Adrenal gland (tissue), 12 donors: ENCODE data around the gene SYNJ2. TPM values are rescaled to one million over a fixed set of nuclear protein-coding genes. Genes with fewer than 3 reads are reported as not detected.

Experiments used
- DNase-seq, 7 donors: peaks; one replicate each; pipeline ENCODE4 v3.0.0-alpha.2; 2019 to 2020
- H3K27ac ChIP-seq, 5 donors: fragments of 200-600 bp; sonication (generic) in 4 of 5; 1 replicate in 3 of 5; 2 replicates in 2 of 5; pipeline versions ENCODE4 v1.5.1 to v1.8.0; 2016 to 2020; ENCODE audit warnings: mild to moderate bottlenecking in 1 of 5
- H3K27me3 ChIP-seq: fragments of 200-600 bp; 2 replicates; pipeline ENCODE4 v1.8.0; 2021
- H3K36me3 ChIP-seq, 2 donors: fragments of 200-600 bp; replicated peaks in 1 of 2; 1 replicate in 1 of 2; 2 replicates in 1 of 2; pipeline versions ENCODE4 v1.5.1 to v1.8.0; 2018 to 2022
- H3K4me1 ChIP-seq, 2 donors: fragments of 200-600 bp; replicated peaks in 1 of 2; 1 replicate in 1 of 2; 2 replicates in 1 of 2; pipeline versions ENCODE4 v1.5.1 to v1.8.0; 2018 to 2021
- H3K4me3 ChIP-seq, 4 donors: fragments of 200-600 bp; sonication (generic) in 3 of 4; one replicate each; pipeline ENCODE4 v1.5.1; 2016 to 2018
- H3K9me3 ChIP-seq, 3 donors: fragments of 200-600 bp; sonication (generic) in 1 of 3; replicated peaks in 1 of 3; 1 replicate in 2 of 3; 2 replicates in 1 of 3; pipeline versions ENCODE4 v1.5.1 to v1.8.0; 2016 to 2021
- POLR2A ChIP-seq, 2 donors: fragments of 450-650 bp; IDR thresholded peaks; one replicate each; pipeline ENCODE4 v1.6.1; 2017; ENCODE audit warnings: antibody characterized with exemption in 2 of 2, mild to moderate bottlenecking in 2 of 2, moderate library complexity in 1 of 2
- WGBS, 4 donors: extraction: QIAGEN DNeasy Blood & Tissue Kit in 2 of 4; methylation state at CpG; one replicate each; pipeline versions ENCODE4 v1.1.5 to v1.1.7; 2013 to 2017; 5-methylcytosine and 5-hydroxymethylcytosine counted together
- intact Hi-C, 2 donors: fragments of 100-400 bp; cut with DNase I; formaldehyde crosslinking; loops; one replicate each; pipeline versions ENCODE4 v1.14.1 to v1.15.0; 2022 to 2023
- polyA plus RNA-seq, 3 donors: library from polyadenylated mRNA; stranded (reverse); fragments of 200-250 nt in 2 of 3; fragments of 350-450 nt in 1 of 3; fragmentation: Illumina TruSeq in 1 of 3; extraction: RNeasy Lipid Tissue Mini Kit (QIAGEN cat#74804) in 1 of 3; gene quantifications; one replicate each; pipeline ENCODE4 v1.2.3, GENCODE V29; 2013 to 2014
- total RNA-seq, 9 donors: library from RNA; depleted of rRNA in 4 of 9; stranded (reverse); fragments of >200 nt in 4 of 9; fragments of 120-200 nt in 1 of 9; fragmentation: NEBNext Ultra II Directional in 1 of 9; extraction: Animal tissue kit (Norgen Biotek cat#: 25700) in 1 of 9; gene quantifications; one replicate each; pipeline versions ENCODE4 v1.1.0 to v1.2.4, GENCODE V29; 2013 to 2023
- TF ChIP-seq, protein P1 (sequence below), 6 experiments: fragments of 450-650 bp in 4 of 6; fragments of 200-600 bp in 2 of 6; sonication (generic) in 1 of 6; IDR thresholded peaks; 1 replicate in 5 of 6; 2 replicates in 1 of 6; pipeline versions ENCODE4 v1.5.1 to v1.8.0; 2016 to 2021; ENCODE audit warnings: antibody characterized with exemption in 6 of 6, mild to moderate bottlenecking in 2 of 6, moderate library complexity in 1 of 6
- donor health status: healthy with polysubstance abuse.
- donor health status: Bipolar disorder and iron deficiency.
- donor health status: DM: yes; HTN: yes; CAD: no.
- donor health status: DM: no; HTN: no; CAD: no.
- donor health status: DM: no; HTN: no; CAD: no.
- donor health status: DM: yes; HTN: yes; CAD: no.

SYNJ2 gene
- total and polyA plus RNA-seq, 12 donors = 1.6 to 20.5 (median 12.8) TPM

DNA sequence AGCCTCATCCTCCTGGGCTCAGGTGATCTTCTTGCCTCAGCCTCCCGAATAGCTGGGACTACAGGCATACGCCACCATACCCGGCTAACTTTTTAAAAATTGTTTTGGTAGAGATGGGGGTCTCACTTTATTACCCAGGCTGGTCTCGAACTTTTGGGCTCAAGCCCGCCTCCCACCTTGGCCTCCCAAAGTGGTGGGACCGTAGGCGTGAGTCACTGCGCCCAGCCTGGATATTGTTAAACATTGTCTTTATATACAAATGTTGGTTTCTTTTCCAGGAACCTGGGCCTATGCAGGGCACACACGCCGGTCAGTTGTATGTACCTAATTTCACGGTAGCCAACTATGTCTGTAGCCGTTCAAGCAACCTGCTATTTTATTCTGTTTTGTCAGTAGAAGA is 60.1 kb downstream of the SYNJ2 start:
- DNase-seq = peak in 1 of 7 donors; percentile 28
- Histone ChIP-seq H3K9me3 (no peaks in the 10 kb centered on the region), H3K27ac (peak overlapping the region in 4 of 5 donors; percentile 58 to 93 (median 81)), H3K4me3 (no peak overlapping the region), H3K27me3 (no peaks in the 10 kb centered on the region), H3K36me3 (no peaks in the 10 kb centered on the region), H3K4me1 (peaks cover 44 to 62% of the 10 kb centered on the region in 2 donors)
- TF ChIP-seq, protein P1, sequence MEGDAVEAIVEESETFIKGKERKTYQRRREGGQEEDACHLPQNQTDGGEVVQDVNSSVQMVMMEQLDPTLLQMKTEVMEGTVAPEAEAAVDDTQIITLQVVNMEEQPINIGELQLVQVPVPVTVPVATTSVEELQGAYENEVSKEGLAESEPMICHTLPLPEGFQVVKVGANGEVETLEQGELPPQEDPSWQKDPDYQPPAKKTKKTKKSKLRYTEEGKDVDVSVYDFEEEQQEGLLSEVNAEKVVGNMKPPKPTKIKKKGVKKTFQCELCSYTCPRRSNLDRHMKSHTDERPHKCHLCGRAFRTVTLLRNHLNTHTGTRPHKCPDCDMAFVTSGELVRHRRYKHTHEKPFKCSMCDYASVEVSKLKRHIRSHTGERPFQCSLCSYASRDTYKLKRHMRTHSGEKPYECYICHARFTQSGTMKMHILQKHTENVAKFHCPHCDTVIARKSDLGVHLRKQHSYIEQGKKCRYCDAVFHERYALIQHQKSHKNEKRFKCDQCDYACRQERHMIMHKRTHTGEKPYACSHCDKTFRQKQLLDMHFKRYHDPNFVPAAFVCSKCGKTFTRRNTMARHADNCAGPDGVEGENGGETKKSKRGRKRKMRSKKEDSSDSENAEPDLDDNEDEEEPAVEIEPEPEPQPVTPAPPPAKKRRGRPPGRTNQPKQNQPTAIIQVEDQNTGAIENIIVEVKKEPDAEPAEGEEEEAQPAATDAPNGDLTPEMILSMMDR (IDR thresholded peaks at IDR 0.05) = no peak
- TF ChIP-seq POLR2A (IDR thresholded peaks at IDR 0.05) = no peak
- WGBS, 4 donors = 97 to 100% (median 97%) methylated on average over 12 of the region's 12 CpGs
- intact Hi-C loops = no loop called here

DNA sequence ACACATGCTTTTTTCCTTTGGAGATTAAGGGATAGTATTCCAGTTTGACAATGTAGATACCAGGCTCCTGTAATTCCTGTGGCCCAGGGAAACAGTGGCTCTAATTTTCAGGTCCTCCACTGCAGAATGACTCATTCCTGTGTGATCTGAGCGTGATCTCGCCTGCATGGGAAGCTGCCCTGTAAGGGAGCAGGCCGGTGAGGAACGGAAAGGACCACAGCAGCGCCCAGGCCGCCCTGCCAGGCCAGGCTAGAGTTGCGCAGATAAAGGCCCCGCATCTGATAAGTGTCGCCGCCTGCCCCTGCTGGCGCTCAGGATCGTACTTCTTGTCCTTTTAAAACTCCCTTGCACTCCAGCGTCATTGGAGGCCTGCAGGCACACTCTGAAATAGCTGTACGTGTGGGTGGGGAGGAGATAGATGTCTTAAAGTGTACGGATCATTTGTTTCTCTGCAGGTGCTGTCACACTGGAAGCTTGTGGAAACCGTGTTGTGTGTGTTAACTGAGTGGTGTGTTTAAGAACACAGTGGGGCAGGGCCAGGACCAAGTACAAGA is 60.7 kb downstream of the SYNJ2 start:
- Histone ChIP-seq H3K4me3 (no peak overlapping the region), H3K4me1 (peaks cover 44 to 64% of the 10 kb centered on the region in 2 donors), H3K9me3 (no peaks in the 10 kb centered on the region), H3K27me3 (no peaks in the 10 kb centered on the region), H3K27ac (peak overlapping the region in 4 of 5 donors; percentile 58 to 93 (median 81)), H3K36me3 (no peaks in the 10 kb centered on the region)
- WGBS, 4 donors = 37 to 63% (median 50%) methylated on average over 6 to 16 of the region's 16 CpGs
- intact Hi-C loops = no loop called here
- TF ChIP-seq, protein P1 (IDR thresholded peaks at IDR 0.05) = no peak
- TF ChIP-seq POLR2A (IDR thresholded peaks at IDR 0.05) = peak in 1 of 2 donors; percentile 75
- DNase-seq = peak; percentile 63 to 91 (median 88)

GRCh38 chr6:158043008-158043407 is 61.3 kb downstream of the SYNJ2 start:
- Histone ChIP-seq H3K4me1 (peaks cover 44 to 64% of the 10 kb centered on the region in 2 donors), H3K4me3 (no peak overlapping the region), H3K36me3 (no peaks in the 10 kb centered on the region), H3K27ac (peak overlapping the region in 4 of 5 donors; percentile 58 to 93 (median 81)), H3K9me3 (no peaks in the 10 kb centered on the region), H3K27me3 (no peaks in the 10 kb centered on the region)
- DNase-seq = peak in 1 of 7 donors; percentile 19
- 94 to 96% (median 95%) methylated on average over 15 to 20 of the region's 20 CpGs for WGBS, 4 donors
- TF ChIP-seq, protein P1 (IDR thresholded peaks at IDR 0.05) = no peak
- no peak for TF ChIP-seq POLR2A (IDR thresholded peaks at IDR 0.05)
- intact Hi-C loops = no loop called here

DNA sequence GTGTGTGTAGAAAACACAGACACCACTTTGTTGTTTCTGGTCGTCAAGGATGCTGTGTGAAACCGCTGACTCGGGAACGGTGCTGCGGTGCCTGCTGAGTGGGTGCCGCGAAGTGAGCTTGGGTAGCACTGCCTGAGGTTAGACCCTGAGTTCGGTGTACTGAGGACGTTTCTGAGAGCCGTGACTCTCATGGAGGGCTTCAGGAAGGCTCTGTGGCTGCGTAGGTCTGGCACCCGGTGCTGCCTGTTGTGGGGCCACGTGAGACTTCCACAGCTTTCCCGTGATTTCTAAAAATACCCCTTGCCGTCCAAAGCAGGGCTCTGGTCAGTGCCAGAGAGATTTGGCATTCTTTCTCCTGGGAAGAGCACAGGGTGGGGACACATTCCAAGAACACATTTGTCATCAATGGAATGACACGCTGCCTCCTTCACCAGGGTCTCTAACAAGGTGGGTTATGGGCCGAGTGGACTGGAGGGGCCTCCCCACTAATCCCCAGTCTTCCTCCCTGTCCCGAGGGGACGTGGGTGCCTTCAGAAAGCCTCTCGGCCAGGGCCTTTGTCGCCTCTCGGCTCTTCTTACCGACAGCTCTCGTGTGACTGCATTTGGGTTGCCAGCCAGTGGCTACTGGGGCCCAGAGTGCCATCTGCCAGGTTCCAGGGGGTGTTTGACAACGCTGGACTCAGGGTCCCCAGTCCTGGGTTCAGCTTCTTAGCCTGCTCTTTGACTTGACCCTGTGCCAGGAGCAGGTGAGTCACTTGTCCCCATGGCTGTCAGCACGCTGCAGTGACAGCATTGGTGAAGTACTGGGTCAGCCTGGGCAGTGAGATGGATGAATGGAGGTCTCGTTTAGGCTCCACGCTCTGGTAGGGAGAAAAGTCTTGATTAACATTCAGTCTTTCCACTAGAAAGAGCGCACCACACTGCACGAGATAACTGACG is 62.2 kb downstream of the SYNJ2 start:
- Histone ChIP-seq H3K4me1 (peaks cover 44 to 64% of the 10 kb centered on the region in 2 donors), H3K27ac (peak overlapping the region in 3 of 5 donors; percentile 74 to 93 (median 88)), H3K36me3 (no peaks in the 10 kb centered on the region), H3K27me3 (no peaks in the 10 kb centered on the region), H3K4me3 (no peak overlapping the region), H3K9me3 (no peaks in the 10 kb centered on the region)
- DNase-seq = peak; percentile 69 to 90 (median 84)
- intact Hi-C loops = no loop called here
- no peak for TF ChIP-seq POLR2A (IDR thresholded peaks at IDR 0.05)
- TF ChIP-seq, protein P1 (IDR thresholded peaks at IDR 0.05) = no peak
- 76 to 83% (median 79%) methylated on average over 18 to 31 of the region's 31 CpGs for WGBS, 4 donors
